Thoracic aorta (tissue), 2 donors: ENCODE results near the gene AOPEP. TPM values are rescaled to one million over a fixed set of nuclear protein-coding genes. Genes with fewer than 3 reads are reported as not detected.

ENCODE experiments used
- ATAC-seq: fragments of 150-250 bp; one replicate; pipeline ENCODE4 v1.8.0; 2017; ENCODE audit warnings: low read depth; ENCODE audit not compliant: insufficient number of reproducible peaks, low FRiP score
- DNase-seq: peaks from one replicate; pipeline ENCODE4 v3.0.0-alpha.2; 2020; ENCODE audit warnings: low spot score
- H3K27ac ChIP-seq, 2 donors: fragments of 200-600 bp; sonication (generic); 1 replicate in 1 of 2; 2 replicates in 1 of 2; pipeline ENCODE4 v1.5.1; 2016; ENCODE audit warnings: mild to moderate bottlenecking in 2 of 2, moderate library complexity in 2 of 2
- H3K27me3 ChIP-seq: fragments of 200-600 bp; sonication (generic); replicated peaks from 2 replicates; pipeline ENCODE4 v1.6.0; 2016; ENCODE audit warnings: mild to moderate bottlenecking; ENCODE audit not compliant: insufficient read depth
- H3K36me3 ChIP-seq: fragments of 200-600 bp; sonication (generic); one replicate; pipeline ENCODE4 v1.5.1; 2016
- H3K4me1 ChIP-seq, 2 donors: fragments of 200-600 bp; sonication (generic); 1 replicate in 1 of 2; 2 replicates in 1 of 2; pipeline versions ENCODE4 v1.5.1 to v1.6.0; 2016; ENCODE audit warnings: low read depth in 2 of 2, mild to moderate bottlenecking in 1 of 2; ENCODE audit not compliant: control insufficient read depth in 1 of 2
- H3K4me3 ChIP-seq: fragments of 200-600 bp; sonication (generic); 2 replicates; pipeline ENCODE4 v1.5.1; 2016; ENCODE audit warnings: mild to moderate bottlenecking
- H3K9me3 ChIP-seq: fragments of 200-600 bp; sonication (generic); 2 replicates; pipeline ENCODE4 v1.5.1; 2016
- total RNA-seq, 2 donors: library from RNA; depleted of rRNA; stranded (reverse); fragments of >200 nt; gene quantifications; one replicate each; pipeline versions ENCODE4 v1.1.0 to v1.2.3, GENCODE V29; 2016
- TF ChIP-seq, protein P1 (sequence below): fragments of 200-600 bp; sonication (generic); IDR thresholded peaks from one replicate; pipeline ENCODE4 v1.5.1; 2019; ENCODE audit warnings: antibody characterized with exemption

The AOPEP gene
- total RNA-seq, 2 donors from 2014 or later: 494 to 668 TPM

- TF ChIP-seq, protein P1, sequence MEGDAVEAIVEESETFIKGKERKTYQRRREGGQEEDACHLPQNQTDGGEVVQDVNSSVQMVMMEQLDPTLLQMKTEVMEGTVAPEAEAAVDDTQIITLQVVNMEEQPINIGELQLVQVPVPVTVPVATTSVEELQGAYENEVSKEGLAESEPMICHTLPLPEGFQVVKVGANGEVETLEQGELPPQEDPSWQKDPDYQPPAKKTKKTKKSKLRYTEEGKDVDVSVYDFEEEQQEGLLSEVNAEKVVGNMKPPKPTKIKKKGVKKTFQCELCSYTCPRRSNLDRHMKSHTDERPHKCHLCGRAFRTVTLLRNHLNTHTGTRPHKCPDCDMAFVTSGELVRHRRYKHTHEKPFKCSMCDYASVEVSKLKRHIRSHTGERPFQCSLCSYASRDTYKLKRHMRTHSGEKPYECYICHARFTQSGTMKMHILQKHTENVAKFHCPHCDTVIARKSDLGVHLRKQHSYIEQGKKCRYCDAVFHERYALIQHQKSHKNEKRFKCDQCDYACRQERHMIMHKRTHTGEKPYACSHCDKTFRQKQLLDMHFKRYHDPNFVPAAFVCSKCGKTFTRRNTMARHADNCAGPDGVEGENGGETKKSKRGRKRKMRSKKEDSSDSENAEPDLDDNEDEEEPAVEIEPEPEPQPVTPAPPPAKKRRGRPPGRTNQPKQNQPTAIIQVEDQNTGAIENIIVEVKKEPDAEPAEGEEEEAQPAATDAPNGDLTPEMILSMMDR: no peak
- Histone ChIP-seq H3K4me3 (no peak overlapping the region), H3K27me3 (no peaks in the 10 kb centered on the region), H3K9me3 (no peaks in the 10 kb centered on the region), H3K4me1 (peaks cover 33 to 63% of the 10 kb centered on the region in 2 donors), H3K36me3 (no peaks in the 10 kb centered on the region), H3K27ac (peak overlapping the region; percentile 72 to 82)
- DNase-seq (no peak), ATAC-seq (no peak)
Observed at GRCh38 chr9:94819161-94819687, 92.7 kb downstream of the AOPEP start.

DNA sequence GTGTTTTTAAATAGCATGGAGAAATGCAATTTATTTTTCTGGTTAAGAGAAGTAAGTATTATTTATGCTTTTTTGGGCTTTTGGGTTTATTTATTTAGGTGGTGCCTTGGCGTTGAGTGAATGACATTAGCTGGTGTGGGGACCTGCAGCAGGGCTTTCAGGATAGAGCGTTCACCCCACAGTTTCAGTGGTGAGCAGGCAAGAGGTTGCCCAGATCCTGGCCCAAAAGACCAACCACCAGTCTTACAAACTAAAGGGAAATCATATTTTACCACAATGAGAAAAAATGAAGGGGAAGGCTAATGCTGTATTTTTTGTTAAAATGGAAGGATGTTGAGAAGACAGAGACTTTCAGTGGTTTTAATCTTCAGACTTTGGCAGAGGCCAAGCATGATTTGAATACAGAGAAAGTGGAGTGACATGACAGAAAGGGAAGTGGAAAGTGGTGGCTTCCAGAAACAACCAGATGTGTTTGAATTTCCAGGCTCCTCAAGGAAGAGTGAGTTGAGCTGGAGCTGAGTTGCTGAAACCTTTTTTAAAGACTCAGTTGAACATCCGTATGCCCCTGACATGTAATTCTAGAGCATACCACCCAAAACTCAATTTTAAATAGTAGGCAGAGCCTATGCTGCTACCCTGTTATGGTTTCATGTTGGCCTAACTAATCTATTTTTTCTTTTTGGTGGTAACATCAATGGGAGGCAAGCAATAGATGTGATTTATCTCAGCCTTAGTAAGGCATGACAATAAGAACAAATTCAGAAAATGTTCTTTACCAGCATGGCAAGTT is 94.8 kb downstream of the AOPEP start:
- TF ChIP-seq, protein P1: no peak
- ATAC-seq (no peak), DNase-seq (no peak)
- H3K27ac ChIP-seq: peak overlapping the region; percentile 79 to 97
- H3K4me3 ChIP-seq: no peak overlapping the region
- no peaks in the 10 kb centered on the region for H3K9me3 ChIP-seq
- no peaks in the 10 kb centered on the region for H3K36me3 ChIP-seq
- peaks cover 43 to 84% of the 10 kb centered on the region in 2 donors for H3K4me1 ChIP-seq
- no peaks in the 10 kb centered on the region for H3K27me3 ChIP-seq

- Histone ChIP-seq H3K9me3 (no peaks in the 10 kb centered on the region), H3K4me1 (peaks cover 45 to 90% of the 10 kb centered on the region in 2 donors), H3K27ac (peak overlapping the region; percentile 79 to 97), H3K27me3 (no peaks in the 10 kb centered on the region), H3K4me3 (peak overlapping the region; percentile 1), H3K36me3 (no peaks in the 10 kb centered on the region)
- ATAC-seq (no peak), DNase-seq (no peak)
- TF ChIP-seq, protein P1: no peak
Observed at GRCh38 chr9:94822273-94822672, 95.8 kb downstream of the AOPEP start.

GRCh38 chr9:94823710-94824109 is 97.2 kb downstream of the AOPEP start:
- Histone ChIP-seq H3K4me3 (no peak overlapping the region), H3K9me3 (no peaks in the 10 kb centered on the region), H3K27ac (peak overlapping the region; percentile 79 to 97), H3K4me1 (peaks cover 43 to 88% of the 10 kb centered on the region in 2 donors), H3K27me3 (no peaks in the 10 kb centered on the region), H3K36me3 (no peaks in the 10 kb centered on the region)
- TF ChIP-seq, protein P1: no peak
- ATAC-seq: no peak
- DNase-seq: no peak

- ATAC-seq: no peak
- H3K9me3 ChIP-seq: no peaks in the 10 kb centered on the region
- H3K27me3 ChIP-seq: no peaks in the 10 kb centered on the region
- peak overlapping the region; percentile 79 to 97 for H3K27ac ChIP-seq
- DNase-seq: no peak
- H3K36me3 ChIP-seq: no peaks in the 10 kb centered on the region
- TF ChIP-seq, protein P1: no peak
- H3K4me3 ChIP-seq: peak overlapping the region; percentile 46
- peaks cover 36 to 83% of the 10 kb centered on the region in 2 donors for H3K4me1 ChIP-seq
Observed at GRCh38 chr9:94824411-94824810, 97.9 kb downstream of the AOPEP start.
